WTC11 (cell line): ENCODE data around the gene CIAPIN1. TPM values are rescaled to one million over a fixed set of nuclear protein-coding genes. Genes with fewer than 3 reads are reported as not detected.

Experiments used
- ATF1 ChIP-seq: sonication (generic); formaldehyde crosslinking; IDR thresholded peaks from 2 replicates; pipeline ENCODE4 v1.8.1; 2023; ENCODE audit warnings: mild to moderate bottlenecking, moderate library complexity, missing genetic modification reagents
- ATF3 ChIP-seq: sonication (generic); formaldehyde crosslinking; conservative IDR thresholded peaks from 2 replicates; pipeline ENCODE4 v1.8.1; 2022; ENCODE audit warnings: mild to moderate bottlenecking, missing genetic modification reagents
- ATF6 ChIP-seq: sonication (generic); formaldehyde crosslinking; IDR thresholded peaks from 2 replicates; pipeline ENCODE4 v1.8.1; 2023; ENCODE audit warnings: mild to moderate bottlenecking, missing genetic modification reagents
- CBFB ChIP-seq: sonication (generic); formaldehyde crosslinking; IDR thresholded peaks from 2 replicates; pipeline ENCODE4 v1.8.1; 2022; ENCODE audit warnings: mild to moderate bottlenecking, low read depth, missing genetic modification reagents
- CDX4 ChIP-seq: fragments of 250-450 bp; sonication (Bioruptor Pico); IDR thresholded peaks from 2 replicates; pipeline ENCODE4 v1.9.0; 2021; ENCODE audit warnings: moderate library complexity, mild to moderate bottlenecking, inconsistent platforms, borderline replicate concordance
- CREB1 ChIP-seq: sonication (generic); formaldehyde crosslinking; IDR thresholded peaks from 2 replicates; pipeline ENCODE4 v1.8.0; 2023; ENCODE audit warnings: mild to moderate bottlenecking, missing genetic modification reagents
- CTCF ChIP-seq: fragments of 200-600 bp; IDR thresholded peaks from 2 replicates; pipeline ENCODE4 v1.8.0; 2022; ENCODE audit warnings: antibody characterized with exemption
- E2F4 ChIP-seq: sonication (generic); formaldehyde crosslinking; IDR thresholded peaks from 2 replicates; pipeline ENCODE4 v1.8.1; 2022; ENCODE audit warnings: low read depth, mild to moderate bottlenecking, moderate library complexity, missing genetic modification reagents, borderline replicate concordance
- EMX1 ChIP-seq: fragments of 250-450 bp; sonication (Bioruptor Pico); IDR thresholded peaks from 2 replicates; pipeline ENCODE4 v1.8.0; 2021; ENCODE audit warnings: mild to moderate bottlenecking
- ESRRA ChIP-seq: sonication (generic); formaldehyde crosslinking; IDR thresholded peaks from 2 replicates; pipeline ENCODE4 v1.8.1; 2022; ENCODE audit warnings: mild to moderate bottlenecking, missing genetic modification reagents, borderline replicate concordance
- FOXJ3 ChIP-seq: sonication (generic); formaldehyde crosslinking; IDR thresholded peaks from 2 replicates; pipeline ENCODE4 v1.9.0; 2021; ENCODE audit warnings: missing genetic modification reagents, mild to moderate bottlenecking, borderline replicate concordance
- GABPB1 ChIP-seq: sonication (generic); formaldehyde crosslinking; IDR thresholded peaks from 2 replicates; pipeline ENCODE4 v1.8.1; 2023; ENCODE audit warnings: mild to moderate bottlenecking, missing genetic modification reagents
- GRHL2 ChIP-seq: fragments of 250-450 bp; sonication (Bioruptor Pico); IDR thresholded peaks from 2 replicates; pipeline ENCODE4 v1.8.0; 2022; ENCODE audit warnings: mild to moderate bottlenecking, moderate library complexity; ENCODE audit not compliant: insufficient replicate concordance, severe bottlenecking
- HMGA2 ChIP-seq: fragments of 250-450 bp; sonication (Bioruptor Pico); IDR thresholded peaks from 2 replicates; pipeline ENCODE4 v1.4.0; 2021; ENCODE audit warnings: mild to moderate bottlenecking, moderate library complexity
- MAX ChIP-seq: sonication (generic); formaldehyde crosslinking; IDR thresholded peaks from 2 replicates; pipeline ENCODE4 v1.8.0; 2022; ENCODE audit warnings: mild to moderate bottlenecking, missing genetic modification reagents
- MYBL2 ChIP-seq: sonication (generic); formaldehyde crosslinking; IDR thresholded peaks from 2 replicates; pipeline ENCODE4 v1.8.1; 2023; ENCODE audit warnings: mild to moderate bottlenecking, moderate library complexity, missing genetic modification reagents
- NFE2L1 ChIP-seq: sonication (generic); formaldehyde crosslinking; IDR thresholded peaks from 2 replicates; pipeline ENCODE4 v1.8.1; 2023; ENCODE audit warnings: missing genetic modification reagents
- OVOL2 ChIP-seq: fragments of 250-450 bp; sonication (Bioruptor Pico); IDR thresholded peaks from 2 replicates; pipeline ENCODE4 v1.9.0; 2021; ENCODE audit warnings: mild to moderate bottlenecking, borderline replicate concordance
- SMAD3 ChIP-seq: sonication (generic); formaldehyde crosslinking; IDR thresholded peaks from 2 replicates; pipeline ENCODE4 v1.8.0; 2022; ENCODE audit warnings: missing genetic modification reagents, mild to moderate bottlenecking, borderline replicate concordance
- TEAD4 ChIP-seq: sonication (generic); formaldehyde crosslinking; IDR thresholded peaks from 2 replicates; pipeline ENCODE4 v1.8.0; 2022; ENCODE audit warnings: mild to moderate bottlenecking, missing genetic modification reagents
- TP53 ChIP-seq: sonication (generic); formaldehyde crosslinking; IDR thresholded peaks from 2 replicates; pipeline ENCODE4 v1.8.1; 2023; ENCODE audit warnings: mild to moderate bottlenecking, missing genetic modification reagents
- ZBTB21 ChIP-seq: sonication (generic); formaldehyde crosslinking; IDR thresholded peaks from 2 replicates; pipeline ENCODE4 v1.8.1; 2023; ENCODE audit warnings: mild to moderate bottlenecking, missing genetic modification reagents, borderline replicate concordance
- ZNF219 ChIP-seq: sonication (generic); formaldehyde crosslinking; IDR thresholded peaks from 2 replicates; pipeline ENCODE4 v1.8.0; 2023; ENCODE audit warnings: missing genetic modification reagents, mild to moderate bottlenecking, borderline replicate concordance
- ZNF232 ChIP-seq: sonication (generic); formaldehyde crosslinking; IDR thresholded peaks from 2 replicates; pipeline ENCODE4 v1.8.0; 2022; ENCODE audit warnings: mild to moderate bottlenecking, missing genetic modification reagents
- ZNF263 ChIP-seq: sonication (generic); formaldehyde crosslinking; IDR thresholded peaks from 2 replicates; pipeline ENCODE4 v1.8.1; 2022; ENCODE audit warnings: low read depth, mild to moderate bottlenecking, moderate library complexity, missing genetic modification reagents
- ZNF281 ChIP-seq: sonication (generic); formaldehyde crosslinking; IDR thresholded peaks from 2 replicates; pipeline ENCODE4 v1.8.0; 2023; ENCODE audit warnings: mild to moderate bottlenecking, missing genetic modification reagents
- ZNF317 ChIP-seq: sonication (generic); formaldehyde crosslinking; IDR thresholded peaks from 2 replicates; pipeline ENCODE4 v1.8.1; 2023; ENCODE audit warnings: low read depth, mild to moderate bottlenecking, moderate library complexity, missing genetic modification reagents, borderline replicate concordance
- ZNF416 ChIP-seq: fragments of 250-450 bp; sonication (Bioruptor Pico); IDR thresholded peaks from 2 replicates; pipeline ENCODE4 v1.9.0; 2021; ENCODE audit warnings: mild to moderate bottlenecking, inconsistent platforms
- ZSCAN18 ChIP-seq: fragments of 250-450 bp; sonication (Bioruptor Pico); IDR thresholded peaks from 2 replicates; pipeline ENCODE4 v2.1.2; 2022; ENCODE audit warnings: mild to moderate bottlenecking, moderate library complexity
- total RNA-seq: library from RNA; stranded (reverse); gene quantifications from 3 replicates; pipeline ENCODE4 v1.2.3, GENCODE V29; 2021

The CIAPIN1 gene
- total RNA-seq, 1 experiment from 2014 or later: 87.9 TPM

- TF ChIP-seq ZBTB21 (CRISPR knock-in tag): peak; percentile 89
- peak; percentile 82 for TF ChIP-seq GABPB1
- TF ChIP-seq E2F4 (CRISPR knock-in tag): no peak
- no peak for TF ChIP-seq CTCF
- TF ChIP-seq ZSCAN18 (CRISPR knock-in tag): no peak
- peak; percentile 59; the same call in 1 of the 2 replicates for TF ChIP-seq MYBL2 (CRISPR knock-in tag)
- peak; percentile 56; the same call in 1 of the 2 replicates for TF ChIP-seq ZNF281
- TF ChIP-seq TP53 (CRISPR knock-in tag): 0 out of 2 replicates have a peak, but pooled peaks have one; percentile 64
- peak; percentile 96 for TF ChIP-seq ESRRA (CRISPR knock-in tag)
- TF ChIP-seq CREB1 (CRISPR knock-in tag): peak; percentile 86
- no peak for TF ChIP-seq CDX4 (CRISPR knock-in tag)
- TF ChIP-seq ZNF263 (CRISPR knock-in tag): no peak
- no peak for TF ChIP-seq ATF6
- TF ChIP-seq TEAD4: no peak
- TF ChIP-seq OVOL2 (CRISPR knock-in tag): no peak
- no peak for TF ChIP-seq ZNF219 (CRISPR knock-in tag)
- no peak for TF ChIP-seq NFE2L1 (CRISPR knock-in tag)
- TF ChIP-seq GRHL2: no peak
- peak; percentile 75; the same call in 1 of the 2 replicates for TF ChIP-seq ATF1 (CRISPR knock-in tag)
- TF ChIP-seq HMGA2 (CRISPR knock-in tag): no peak
- no peak for TF ChIP-seq ATF3 (CRISPR knock-in tag)
- TF ChIP-seq CBFB (CRISPR knock-in tag): peak; percentile 92; the same call in 1 of the 2 replicates
- no peak for TF ChIP-seq FOXJ3 (CRISPR knock-in tag)
- no peak for TF ChIP-seq ZNF416 (CRISPR knock-in tag)
- TF ChIP-seq ZNF317 (CRISPR knock-in tag): no peak
- TF ChIP-seq MAX (CRISPR knock-in tag): peak; percentile 86; the same call in 1 of the 2 replicates
- TF ChIP-seq EMX1 (CRISPR knock-in tag): no peak
- no peak for TF ChIP-seq SMAD3
- 0 out of 2 replicates have a peak, but pooled peaks have one; percentile 41 for TF ChIP-seq ZNF232 (CRISPR knock-in tag)
These were observed at the start of gene CIAPIN1, which contains the start of gene COQ9 (continued) for GRCh38 chr16:57447186-57447962.
